Effector memory CD4-positive, alpha-beta T cell (primary cell): ENCODE measurements around the gene GLDC.

ENCODE experiments used
- DNase-seq, 3 donors: peaks; one replicate each; pipeline ENCODE4 v3.0.0-alpha.2; 2020
- H3K27ac ChIP-seq: 2 replicates; pipeline ENCODE4 v1.7.0; 2013; ENCODE audit warnings: mild to moderate bottlenecking, low read length, moderate library complexity; ENCODE audit not compliant: insufficient read depth, poor library complexity, severe bottlenecking
- H3K27me3 ChIP-seq: replicated peaks from 2 replicates; pipeline ENCODE4 v1.7.0; 2013; ENCODE audit warnings: mild to moderate bottlenecking, low read length; ENCODE audit not compliant: insufficient read depth, control insufficient read depth, poor library complexity, severe bottlenecking
- H3K36me3 ChIP-seq: 2 replicates; pipeline ENCODE4 v1.7.0; 2013; ENCODE audit warnings: mild to moderate bottlenecking, low read length, moderate library complexity; ENCODE audit not compliant: control insufficient read depth, insufficient read depth
- H3K4me1 ChIP-seq: 2 replicates; pipeline ENCODE4 v1.7.0; 2013; ENCODE audit warnings: low read length, mild to moderate bottlenecking; ENCODE audit not compliant: control insufficient read depth, insufficient read depth, poor library complexity, severe bottlenecking
- H3K4me3 ChIP-seq: 2 replicates; pipeline ENCODE4 v1.7.0; 2013; ENCODE audit warnings: low read length, low read depth, mild to moderate bottlenecking; ENCODE audit not compliant: insufficient read depth, poor library complexity, severe bottlenecking
- H3K9me3 ChIP-seq: 2 replicates; pipeline ENCODE4 v1.7.0; 2013; ENCODE audit warnings: mild to moderate bottlenecking, low read length, moderate library complexity; ENCODE audit not compliant: control insufficient read depth

GLDC gene

GRCh38 chr9:6605202-6605601 is 40.3 kb downstream of the GLDC start:
- H3K27me3 ChIP-seq = no peaks in the 10 kb centered on the region
- H3K36me3 ChIP-seq = no peaks in the 10 kb centered on the region
- H3K27ac ChIP-seq = no peak overlapping the region
- H3K4me1 ChIP-seq = no peaks in the 10 kb centered on the region
- DNase-seq = no peak
- no peak overlapping the region for H3K4me3 ChIP-seq
- no peaks in the 10 kb centered on the region for H3K9me3 ChIP-seq

- Histone ChIP-seq H3K4me1 (no peaks in the 10 kb centered on the region), H3K27me3 (no peaks in the 10 kb centered on the region), H3K4me3 (no peak overlapping the region), H3K36me3 (no peaks in the 10 kb centered on the region), H3K9me3 (no peaks in the 10 kb centered on the region), H3K27ac (no peak overlapping the region)
- DNase-seq = no peak
Measured at GRCh38 chr9:6600426-6600825, 45.1 kb downstream of the GLDC start.

GRCh38 chr9:6600006-6600405 is 45.5 kb downstream of the GLDC start:
- H3K9me3 ChIP-seq = no peaks in the 10 kb centered on the region
- no peaks in the 10 kb centered on the region for H3K27me3 ChIP-seq
- no peaks in the 10 kb centered on the region for H3K36me3 ChIP-seq
- no peak overlapping the region for H3K4me3 ChIP-seq
- no peaks in the 10 kb centered on the region for H3K4me1 ChIP-seq
- H3K27ac ChIP-seq = no peak overlapping the region
- no peak for DNase-seq

GRCh38 chr9:6598249-6598725 is 47.2 kb downstream of the GLDC start:
- no peaks in the 10 kb centered on the region for H3K27me3 ChIP-seq
- no peak overlapping the region for H3K27ac ChIP-seq
- H3K9me3 ChIP-seq = no peaks in the 10 kb centered on the region
- H3K4me3 ChIP-seq = no peak overlapping the region
- no peaks in the 10 kb centered on the region for H3K36me3 ChIP-seq
- H3K4me1 ChIP-seq = no peaks in the 10 kb centered on the region
- no peak for DNase-seq

GRCh38 chr9:6592791-6593190 is 52.7 kb downstream of the GLDC start:
- Histone ChIP-seq H3K36me3 (no peaks in the 10 kb centered on the region), H3K27me3 (no peaks in the 10 kb centered on the region)
- DNase-seq = no peak

GRCh38 chr9:6592231-6592630 is 53.3 kb downstream of the GLDC start:
- H3K4me3 ChIP-seq = no peak overlapping the region
- H3K36me3 ChIP-seq = no peaks in the 10 kb centered on the region
- H3K4me1 ChIP-seq = no peaks in the 10 kb centered on the region
- DNase-seq = no peak
- no peaks in the 10 kb centered on the region for H3K9me3 ChIP-seq
- no peaks in the 10 kb centered on the region for H3K27me3 ChIP-seq
- no peak overlapping the region for H3K27ac ChIP-seq

More at GRCh38 chr9:6592791-6593190, 52.7 kb downstream of the GLDC start:
- Histone ChIP-seq H3K4me1 (no peaks in the 10 kb centered on the region), H3K9me3 (no peaks in the 10 kb centered on the region), H3K4me3 (no peak overlapping the region), H3K27ac (no peak overlapping the region)

GRCh38 chr9:6590772-6591384 is 54.7 kb downstream of the GLDC start:
- no peaks in the 10 kb centered on the region for H3K36me3 ChIP-seq
- H3K4me3 ChIP-seq = no peak overlapping the region
- H3K9me3 ChIP-seq = no peaks in the 10 kb centered on the region
- DNase-seq = no peak
- H3K27ac ChIP-seq = no peak overlapping the region
- H3K4me1 ChIP-seq = no peaks in the 10 kb centered on the region
- no peaks in the 10 kb centered on the region for H3K27me3 ChIP-seq

- Histone ChIP-seq H3K36me3 (no peaks in the 10 kb centered on the region), H3K4me3 (no peak overlapping the region), H3K27ac (no peak overlapping the region), H3K4me1 (no peaks in the 10 kb centered on the region), H3K27me3 (no peaks in the 10 kb centered on the region), H3K9me3 (no peaks in the 10 kb centered on the region)
- DNase-seq = no peak
Measured at GRCh38 chr9:6590334-6590733, 55.2 kb downstream of the GLDC start.

GRCh38 chr9:6584881-6585597 is 60.5 kb downstream of the GLDC start:
- no peaks in the 10 kb centered on the region for H3K27me3 ChIP-seq
- no peaks in the 10 kb centered on the region for H3K36me3 ChIP-seq
- no peaks in the 10 kb centered on the region for H3K4me1 ChIP-seq
- H3K9me3 ChIP-seq = no peaks in the 10 kb centered on the region
- no peak for DNase-seq
- H3K27ac ChIP-seq = no peak overlapping the region
- H3K4me3 ChIP-seq = no peak overlapping the region

- Histone ChIP-seq H3K27ac (no peak overlapping the region), H3K36me3 (no peaks in the 10 kb centered on the region), H3K4me3 (no peak overlapping the region), H3K4me1 (no peaks in the 10 kb centered on the region), H3K9me3 (no peaks in the 10 kb centered on the region), H3K27me3 (no peaks in the 10 kb centered on the region)
- DNase-seq = no peak
Measured at GRCh38 chr9:6581253-6581652, 64.3 kb downstream of the GLDC start.
